ENCODE measurements around the gene PIWIL4. TPM values are rescaled to one million over a fixed set of nuclear protein-coding genes. Genes with fewer than 3 reads are reported as not detected.

The PIWIL4 gene
- total RNA-seq, 2 experiments from 2014 or later: 0.15 to 0.22 TPM

GRCh38 chr11:94574193-94574961 is 7.2 kb downstream of the PIWIL4 start:
- BruUV-seq (replicated peaks): no TSS peak
- intact Hi-C loops (cut with micrococcal nuclease; ENCODE audit: unreplicated experiment): no loop called here
- H3K9me2 ChIP-seq (ENCODE audit: insufficient read depth, low read length): no peaks in the 10 kb centered on the region
- no peaks in the 10 kb centered on the region for H3K9me3 ChIP-seq (ENCODE audit: low read length)
- ChIA-PET CTCF (ENCODE audit: unreplicated experiment) (no interaction called here), POLR2A (no interaction called here)
- H3K4me1 ChIP-seq (ENCODE audit: insufficient read depth, low read length, poor library complexity, severe bottlenecking): no peaks in the 10 kb centered on the region
- no peaks in the 10 kb centered on the region for H4K20me1 ChIP-seq (ENCODE audit: insufficient read depth, low read length)
- H2AFZ ChIP-seq (ENCODE audit: low read length): no peak overlapping the region
- no peak overlapping the region for H3K4me3 ChIP-seq (ENCODE audit: low read depth, low read length, poor library complexity, severe bottlenecking)
- no peak overlapping the region for H3K4me2 ChIP-seq (ENCODE audit: low read length)
- TF ChIP-seq EZH2phosphoT487 (IDR thresholded peaks at IDR 0.05; ENCODE audit: borderline replicate concordance, low read depth, low read length) (no peak), CTCF (conservative IDR thresholded peaks at IDR 0.05; ENCODE audit: low read length) (no peak)
- H3K27ac ChIP-seq (ENCODE audit: low read depth, low read length, poor library complexity, severe bottlenecking): no peak overlapping the region
- DNase-seq (ENCODE audit: low spot score): no peak
- no peaks in the 10 kb centered on the region for H3K36me3 ChIP-seq (ENCODE audit: insufficient read depth, low read length)
- no peaks in the 10 kb centered on the region for H3K79me2 ChIP-seq (ENCODE audit: insufficient read depth, low read depth, low read length)

GRCh38 chr11:94576306-94576705 is 9.1 kb downstream of the PIWIL4 start:
- Histone ChIP-seq H3K79me2 (ENCODE audit: insufficient read depth, low read depth, low read length) (no peaks in the 10 kb centered on the region), H3K36me3 (ENCODE audit: insufficient read depth, low read length) (no peaks in the 10 kb centered on the region), H2AFZ (ENCODE audit: low read length) (no peak overlapping the region), H3K9me2 (ENCODE audit: insufficient read depth, low read length) (no peaks in the 10 kb centered on the region), H3K4me1 (ENCODE audit: insufficient read depth, low read length, poor library complexity, severe bottlenecking) (no peaks in the 10 kb centered on the region), H3K9me3 (ENCODE audit: low read length) (no peaks in the 10 kb centered on the region), H3K27ac (ENCODE audit: low read depth, low read length, poor library complexity, severe bottlenecking) (no peak overlapping the region), H3K4me2 (ENCODE audit: low read length) (no peak overlapping the region), H3K4me3 (ENCODE audit: low read depth, low read length, poor library complexity, severe bottlenecking) (no peak overlapping the region), H4K20me1 (ENCODE audit: insufficient read depth, low read length) (no peaks in the 10 kb centered on the region)
- POLR2A ChIA-PET: interaction anchor here (1.3 kb wide), 1 partner anchor 11 kb away, joined by 3 read pairs; no protein-coding TSS in a partner anchor
- intact Hi-C loops (cut with micrococcal nuclease; ENCODE audit: unreplicated experiment): no loop called here
- CTCF ChIA-PET (ENCODE audit: unreplicated experiment): no interaction called here
- DNase-seq (ENCODE audit: low spot score): no peak
- TF ChIP-seq CTCF (conservative IDR thresholded peaks at IDR 0.05; ENCODE audit: low read length): no peak
- no peak for TF ChIP-seq EZH2phosphoT487 (IDR thresholded peaks at IDR 0.05; ENCODE audit: borderline replicate concordance, low read depth, low read length)
- BruUV-seq (replicated peaks): no TSS peak

- CTCF ChIA-PET (ENCODE audit: unreplicated experiment): no interaction called here
- Histone ChIP-seq H3K9me3 (ENCODE audit: low read length) (no peaks in the 10 kb centered on the region), H3K36me3 (ENCODE audit: insufficient read depth, low read length) (no peaks in the 10 kb centered on the region), H3K9me2 (ENCODE audit: insufficient read depth, low read length) (no peaks in the 10 kb centered on the region), H4K20me1 (ENCODE audit: insufficient read depth, low read length) (no peaks in the 10 kb centered on the region), H2AFZ (ENCODE audit: low read length) (no peak overlapping the region), H3K4me3 (ENCODE audit: low read depth, low read length, poor library complexity, severe bottlenecking) (no peak overlapping the region), H3K4me2 (ENCODE audit: low read length) (no peak overlapping the region), H3K4me1 (ENCODE audit: insufficient read depth, low read length, poor library complexity, severe bottlenecking) (no peaks in the 10 kb centered on the region), H3K79me2 (ENCODE audit: insufficient read depth, low read depth, low read length) (no peaks in the 10 kb centered on the region), H3K27ac (ENCODE audit: low read depth, low read length, poor library complexity, severe bottlenecking) (no peak overlapping the region)
- no peak for TF ChIP-seq EZH2phosphoT487 (IDR thresholded peaks at IDR 0.05; ENCODE audit: borderline replicate concordance, low read depth, low read length)
- TF ChIP-seq CTCF (conservative IDR thresholded peaks at IDR 0.05; ENCODE audit: low read length): no peak
- intact Hi-C loops (cut with micrococcal nuclease; ENCODE audit: unreplicated experiment): no loop called here
- no peak for DNase-seq (ENCODE audit: low spot score)
- POLR2A ChIA-PET: interaction anchor here (0.6 to 2.3 kb wide), 3 partner anchors 9 to 23 kb away, joined by 3 to 11 read pairs (median 4); no protein-coding TSS in a partner anchor
- BruUV-seq (replicated peaks): no TSS peak
These were observed 10.7 kb downstream of the PIWIL4 start for GRCh38 chr11:94577841-94578240.
